ENCODE measurements around the gene KRTAP5-6. TPM values are rescaled to one million over a fixed set of nuclear protein-coding genes. Genes with fewer than 3 reads are reported as not detected.

Gene KRTAP5-6
- total RNA-seq, 1 donor from 2014 or later, result not detected

- H3K27me3 Mint-ChIP-seq (ENCODE audit: unreplicated experiment), result peaks cover 40% of the 10 kb centered on the region
- H3K4me1 Mint-ChIP-seq (ENCODE audit: unreplicated experiment), result no peaks in the 10 kb centered on the region
Measured at GRCh38 chr11:1699771-1700170, 2.8 kb downstream of the KRTAP5-6 start.

GRCh38 chr11:1701091-1701807 lies 4.3 kb downstream of the KRTAP5-6 start:
- no peak overlapping the region for H3K27ac Mint-ChIP-seq (ENCODE audit: unreplicated experiment)
- no peaks in the 10 kb centered on the region for H3K36me3 Mint-ChIP-seq (ENCODE audit: unreplicated experiment)

More at GRCh38 chr11:1699771-1700170, 2.8 kb downstream of the KRTAP5-6 start:
- DNase-seq (ENCODE audit: extremely low spot score, unreplicated experiment), result peak; percentile 77
- no peak overlapping the region for H3K27ac Mint-ChIP-seq (ENCODE audit: unreplicated experiment)
- no peak for TF ChIP-seq CTCF (IDR thresholded peaks at IDR 0.05)
- H3K4me3 Mint-ChIP-seq (ENCODE audit: unreplicated experiment), result no peak overlapping the region
- no peaks in the 10 kb centered on the region for H3K9me3 Mint-ChIP-seq (ENCODE audit: unreplicated experiment)
- H3K36me3 Mint-ChIP-seq (ENCODE audit: unreplicated experiment), result no peaks in the 10 kb centered on the region

GRCh38 chr11:1702506-1702905 lies 5.5 kb downstream of the KRTAP5-6 start:
- Mint-ChIP-seq H3K4me1 (ENCODE audit: unreplicated experiment) (peaks cover 4% of the 10 kb centered on the region), H3K4me3 (ENCODE audit: unreplicated experiment) (no peak overlapping the region), H3K9me3 (ENCODE audit: unreplicated experiment) (no peaks in the 10 kb centered on the region), H3K27ac (ENCODE audit: unreplicated experiment) (no peak overlapping the region), H3K36me3 (ENCODE audit: unreplicated experiment) (no peaks in the 10 kb centered on the region), H3K27me3 (ENCODE audit: unreplicated experiment) (peaks cover 44% of the 10 kb centered on the region)
- DNase-seq (ENCODE audit: extremely low spot score, unreplicated experiment), result peak; percentile 15
- TF ChIP-seq CTCF (IDR thresholded peaks at IDR 0.05), result no peak

More at GRCh38 chr11:1701091-1701807, 4.3 kb downstream of the KRTAP5-6 start:
- H3K4me1 Mint-ChIP-seq (ENCODE audit: unreplicated experiment), result peaks cover 3% of the 10 kb centered on the region
- TF ChIP-seq CTCF (IDR thresholded peaks at IDR 0.05), result no peak
- no peaks in the 10 kb centered on the region for H3K9me3 Mint-ChIP-seq (ENCODE audit: unreplicated experiment)
- peaks cover 39% of the 10 kb centered on the region for H3K27me3 Mint-ChIP-seq (ENCODE audit: unreplicated experiment)
- no peak overlapping the region for H3K4me3 Mint-ChIP-seq (ENCODE audit: unreplicated experiment)
- peak; percentile 30 for DNase-seq (ENCODE audit: extremely low spot score, unreplicated experiment)

GRCh38 chr11:1703146-1703545 lies 6.2 kb downstream of the KRTAP5-6 start:
- H3K4me1 Mint-ChIP-seq (ENCODE audit: unreplicated experiment), result peaks cover 6% of the 10 kb centered on the region
- no peak for TF ChIP-seq CTCF (IDR thresholded peaks at IDR 0.05)
- no peak overlapping the region for H3K27ac Mint-ChIP-seq (ENCODE audit: unreplicated experiment)
- no peak overlapping the region for H3K4me3 Mint-ChIP-seq (ENCODE audit: unreplicated experiment)
- H3K9me3 Mint-ChIP-seq (ENCODE audit: unreplicated experiment), result no peaks in the 10 kb centered on the region
- H3K36me3 Mint-ChIP-seq (ENCODE audit: unreplicated experiment), result no peaks in the 10 kb centered on the region
- peaks cover 48% of the 10 kb centered on the region for H3K27me3 Mint-ChIP-seq (ENCODE audit: unreplicated experiment)
- no peak for DNase-seq (ENCODE audit: extremely low spot score, unreplicated experiment)

- H3K9me3 Mint-ChIP-seq (ENCODE audit: unreplicated experiment), result no peaks in the 10 kb centered on the region
- no peak overlapping the region for H3K4me3 Mint-ChIP-seq (ENCODE audit: unreplicated experiment)
- H3K27me3 Mint-ChIP-seq (ENCODE audit: unreplicated experiment), result peaks cover 65% of the 10 kb centered on the region
- no peak overlapping the region for H3K27ac Mint-ChIP-seq (ENCODE audit: unreplicated experiment)
- peaks cover 6% of the 10 kb centered on the region for H3K4me1 Mint-ChIP-seq (ENCODE audit: unreplicated experiment)
- no peak for TF ChIP-seq CTCF (IDR thresholded peaks at IDR 0.05)
- no peaks in the 10 kb centered on the region for H3K36me3 Mint-ChIP-seq (ENCODE audit: unreplicated experiment)
- DNase-seq (ENCODE audit: extremely low spot score, unreplicated experiment), result no peak
Measured at GRCh38 chr11:1705126-1706052, 8.4 kb downstream of the KRTAP5-6 start.

Measured in osteocyte (in vitro differentiated cells).